ENCODE data around the gene ART1. TPM values are rescaled to one million over a fixed set of nuclear protein-coding genes. Genes with fewer than 3 reads are reported as not detected.
"Not testable (repeated sequence)": the region's sequence is repeated elsewhere in the genome, so short reads cannot be mapped to it uniquely, and the experiment has no call there.

The ART1 gene
- total RNA-seq, 6 experiments from 2014 or later = not detected

DNA sequence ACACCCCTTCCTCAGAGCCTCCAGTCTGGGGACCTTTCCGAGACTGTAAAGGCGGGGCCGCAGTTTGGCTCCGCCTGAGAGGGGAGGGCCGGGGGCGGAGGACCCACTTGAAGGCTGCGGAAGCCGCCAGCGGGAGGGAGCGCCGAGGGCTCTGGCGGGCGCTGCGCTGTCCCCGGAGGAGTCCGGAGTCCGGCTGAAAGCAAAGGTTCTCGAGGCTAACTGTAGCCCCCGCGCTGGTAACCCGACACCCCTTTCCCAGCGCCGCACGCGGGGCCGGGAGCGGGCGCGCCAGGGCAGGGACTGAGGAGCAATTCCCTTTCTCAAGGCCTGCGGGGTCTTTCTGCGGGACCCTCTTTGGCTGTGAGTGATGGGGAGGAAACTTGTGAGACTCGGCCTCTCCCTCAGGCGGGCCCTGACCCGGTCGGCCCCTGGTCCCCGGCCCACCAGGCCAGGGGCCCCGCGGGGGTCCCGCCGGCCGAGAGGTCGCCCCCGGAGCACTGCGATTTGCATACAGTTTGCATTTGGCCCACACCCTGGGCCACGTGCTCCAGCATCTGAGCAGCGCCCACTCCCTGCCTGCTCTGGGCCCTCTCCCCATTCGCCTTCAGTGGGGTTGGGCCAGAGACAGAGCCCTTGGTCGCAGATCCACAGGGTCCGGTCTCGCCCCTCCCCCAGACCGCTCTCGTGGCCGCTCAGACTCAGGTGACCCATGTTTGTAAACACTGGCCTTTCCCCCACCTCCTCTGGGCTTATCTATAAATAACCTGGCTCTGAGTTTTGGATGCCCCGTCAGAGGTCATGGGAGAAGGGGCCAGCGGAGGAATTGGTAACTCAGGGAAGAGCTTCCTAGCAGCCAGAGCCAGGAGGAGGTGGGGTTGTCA lies 2.6 kb upstream of the ART1 start:
- Histone ChIP-seq H3K27ac (peak overlapping the region in 1 of 3 donors; percentile 49), H3K4me3 (peak overlapping the region; percentile 43 to 65 (median 54)), H3K36me3 (no peaks in the 10 kb centered on the region), H3K4me1 (peaks cover 0 to 6% (median 2%) of the 10 kb centered on the region in 4 donors), H3K9me3 (no peaks in the 10 kb centered on the region), H3K27me3 (no peaks in the 10 kb centered on the region)
- WGBS (ENCODE audit: insufficient coverage, low coverage, low lambda C conversion rate, missing lambda C conversion rate) = 2% methylated on average over 13 of the region's 55 CpGs
- intact Hi-C loops (cut with DNase I) = no loop called here
- no peak for TF ChIP-seq POLR2A (IDR thresholded peaks at IDR 0.05)
- TF ChIP-seq, protein P1, sequence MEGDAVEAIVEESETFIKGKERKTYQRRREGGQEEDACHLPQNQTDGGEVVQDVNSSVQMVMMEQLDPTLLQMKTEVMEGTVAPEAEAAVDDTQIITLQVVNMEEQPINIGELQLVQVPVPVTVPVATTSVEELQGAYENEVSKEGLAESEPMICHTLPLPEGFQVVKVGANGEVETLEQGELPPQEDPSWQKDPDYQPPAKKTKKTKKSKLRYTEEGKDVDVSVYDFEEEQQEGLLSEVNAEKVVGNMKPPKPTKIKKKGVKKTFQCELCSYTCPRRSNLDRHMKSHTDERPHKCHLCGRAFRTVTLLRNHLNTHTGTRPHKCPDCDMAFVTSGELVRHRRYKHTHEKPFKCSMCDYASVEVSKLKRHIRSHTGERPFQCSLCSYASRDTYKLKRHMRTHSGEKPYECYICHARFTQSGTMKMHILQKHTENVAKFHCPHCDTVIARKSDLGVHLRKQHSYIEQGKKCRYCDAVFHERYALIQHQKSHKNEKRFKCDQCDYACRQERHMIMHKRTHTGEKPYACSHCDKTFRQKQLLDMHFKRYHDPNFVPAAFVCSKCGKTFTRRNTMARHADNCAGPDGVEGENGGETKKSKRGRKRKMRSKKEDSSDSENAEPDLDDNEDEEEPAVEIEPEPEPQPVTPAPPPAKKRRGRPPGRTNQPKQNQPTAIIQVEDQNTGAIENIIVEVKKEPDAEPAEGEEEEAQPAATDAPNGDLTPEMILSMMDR (IDR thresholded peaks at IDR 0.05) = no peak
- ATAC-seq = peak; percentile 90 to 95 (median 92)
- DNase-seq = peak; percentile 68 to 85 (median 76)

DNA sequence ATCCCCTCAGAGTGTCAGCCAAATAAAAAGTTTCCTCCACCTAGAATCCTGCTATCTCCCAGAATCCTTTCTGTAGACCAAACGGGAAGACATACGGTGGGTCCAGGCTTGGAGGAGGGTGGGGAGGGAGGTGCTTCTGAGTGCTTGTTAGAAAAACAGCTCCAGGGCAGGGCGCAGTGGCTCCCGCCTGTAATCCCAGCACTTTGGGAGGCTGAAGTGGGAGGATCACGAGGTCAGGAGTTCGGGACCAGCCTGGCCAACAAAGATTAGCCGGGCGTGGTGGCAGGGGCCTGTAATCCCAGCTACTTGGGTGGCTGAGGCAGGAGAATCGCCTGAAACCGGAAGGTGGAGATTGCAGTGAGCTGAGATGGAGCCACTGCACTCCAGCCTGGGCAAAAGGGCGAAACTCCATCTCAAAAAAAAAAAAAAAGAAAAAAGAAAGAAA lies 1.8 kb upstream of the ART1 start:
- H3K4me1 ChIP-seq; H3K36me3 ChIP-seq; H3K9me3 ChIP-seq; ATAC-seq; intact Hi-C loops (cut with DNase I); H3K27me3 ChIP-seq; DNase-seq; H3K27ac ChIP-seq: not testable (repeated sequence)
- peak overlapping the region in 1 of 3 donors; percentile 65 for H3K4me3 ChIP-seq
- WGBS (ENCODE audit: insufficient coverage, low coverage, low lambda C conversion rate, missing lambda C conversion rate) = 80% methylated on average over 4 of the region's 11 CpGs

DNA sequence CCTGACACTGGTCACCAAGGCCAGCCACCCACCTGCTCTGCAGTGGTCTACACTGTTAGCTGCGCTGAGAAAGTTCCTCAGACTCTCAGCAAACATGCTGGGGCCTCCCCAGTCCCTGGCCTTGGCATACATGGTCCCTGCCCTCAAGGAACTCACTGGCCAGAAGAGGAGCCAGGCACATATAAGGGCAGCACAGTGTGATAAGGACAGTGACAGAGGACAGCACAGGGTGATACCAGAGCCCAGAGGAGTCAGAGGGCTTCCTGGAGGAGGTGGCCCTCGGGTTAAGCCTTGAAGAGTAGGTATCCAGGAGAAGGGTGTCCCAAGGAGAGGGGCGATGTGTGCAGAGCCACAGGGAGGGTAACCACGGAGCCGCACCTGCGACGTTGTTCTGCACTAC lies 624 bp downstream of the ART1 start:
- 87% methylated on average over 4 of the region's 7 CpGs for WGBS (ENCODE audit: insufficient coverage, low coverage, low lambda C conversion rate, missing lambda C conversion rate)
- ATAC-seq (no peak), DNase-seq (no peak)
- no peak overlapping the region for H3K27ac ChIP-seq
- peaks cover 0 to 6% (median 2%) of the 10 kb centered on the region in 4 donors for H3K4me1 ChIP-seq
- intact Hi-C loops (cut with DNase I) = no loop called here
- H3K9me3 ChIP-seq = no peaks in the 10 kb centered on the region
- TF ChIP-seq POLR2A (IDR thresholded peaks at IDR 0.05) = no peak
- TF ChIP-seq, protein P1 (IDR thresholded peaks at IDR 0.05) = no peak
- no peaks in the 10 kb centered on the region for H3K36me3 ChIP-seq
- no peaks in the 10 kb centered on the region for H3K27me3 ChIP-seq
- H3K4me3 ChIP-seq = no peak overlapping the region

DNA sequence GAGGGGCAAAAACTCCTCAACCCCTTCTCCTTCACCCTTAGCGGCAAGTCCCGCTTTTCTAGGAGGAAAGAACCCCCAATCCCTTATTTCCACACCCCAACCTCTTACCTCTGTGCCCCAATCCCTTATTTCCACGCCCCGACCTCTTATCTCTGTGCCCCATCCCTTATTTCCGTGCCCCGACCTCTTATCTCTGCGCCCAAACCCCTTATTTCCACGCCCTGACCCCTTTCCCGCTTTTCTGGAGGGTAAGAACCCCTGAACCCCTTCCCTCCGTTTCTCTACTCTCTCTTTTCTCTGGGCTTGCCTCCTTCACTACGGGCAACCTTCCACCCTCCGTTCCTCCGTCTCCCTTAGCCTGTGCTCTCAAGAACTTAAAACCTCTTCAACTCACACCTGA lies 3.9 kb downstream of the ART1 start:
- H3K4me3 ChIP-seq; ATAC-seq; H3K9me3 ChIP-seq; DNase-seq; H3K27ac ChIP-seq; intact Hi-C loops (cut with DNase I); H3K36me3 ChIP-seq; H3K27me3 ChIP-seq; H3K4me1 ChIP-seq: not testable (repeated sequence)
- WGBS (ENCODE audit: insufficient coverage, low coverage, low lambda C conversion rate, missing lambda C conversion rate) = 69% methylated on average over 13 of the region's 13 CpGs

DNA sequence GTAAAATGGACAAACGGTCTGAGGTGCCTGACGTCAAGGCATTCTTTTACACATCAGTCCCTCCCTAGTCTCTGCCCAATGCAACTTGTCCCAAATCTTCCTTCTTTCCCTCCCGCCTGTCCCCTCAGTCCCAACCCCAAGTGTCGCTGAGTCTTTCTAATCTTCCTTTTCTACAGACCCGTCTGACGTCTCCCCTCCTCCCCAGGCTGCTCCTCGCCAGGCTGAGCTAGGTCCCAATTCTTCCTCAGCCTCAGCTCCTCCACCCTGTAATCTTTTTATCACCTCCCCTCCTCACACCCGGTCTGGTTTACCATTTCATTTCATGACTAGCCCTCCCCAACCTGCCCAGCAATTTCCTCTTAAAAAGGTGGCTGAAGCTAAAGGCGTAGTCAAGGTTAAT lies 4.4 kb downstream of the ART1 start:
- intact Hi-C loops (cut with DNase I); H3K9me3 ChIP-seq; ATAC-seq; H3K4me3 ChIP-seq; H3K27ac ChIP-seq; H3K4me1 ChIP-seq; DNase-seq; H3K36me3 ChIP-seq; H3K27me3 ChIP-seq: not testable (repeated sequence)
- 42% methylated on average over 9 of the region's 9 CpGs for WGBS (ENCODE audit: insufficient coverage, low coverage, low lambda C conversion rate, missing lambda C conversion rate)

DNA sequence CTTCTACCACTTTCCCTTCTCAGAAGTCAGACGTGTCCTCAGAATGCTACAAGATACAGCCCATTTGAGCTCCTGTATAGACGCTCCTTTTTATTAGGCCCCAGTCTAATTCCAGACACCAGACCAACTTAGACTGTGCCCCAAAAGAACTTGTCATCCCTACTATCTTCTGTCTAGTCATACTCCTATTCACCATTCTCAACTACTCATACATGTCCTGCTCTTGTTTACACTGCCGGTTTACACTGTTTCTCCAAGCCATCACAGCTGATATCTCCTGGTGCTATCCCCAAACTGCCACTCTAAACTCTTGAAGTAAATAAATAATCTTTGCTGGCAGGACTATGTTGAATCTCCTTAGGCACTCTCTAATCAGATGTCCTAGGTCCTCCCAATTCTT lies 7.6 kb downstream of the ART1 start:
- intact Hi-C loops (cut with DNase I); H3K27ac ChIP-seq; H3K36me3 ChIP-seq; H3K9me3 ChIP-seq; H3K4me3 ChIP-seq; H3K27me3 ChIP-seq; DNase-seq; H3K4me1 ChIP-seq; ATAC-seq: not testable (repeated sequence)
- WGBS (ENCODE audit: insufficient coverage, low coverage, low lambda C conversion rate, missing lambda C conversion rate) = 0% methylated on average over 1 of the region's 3 CpGs
